ENCODE data around the gene PMF1.

Gene PMF1

DNA sequence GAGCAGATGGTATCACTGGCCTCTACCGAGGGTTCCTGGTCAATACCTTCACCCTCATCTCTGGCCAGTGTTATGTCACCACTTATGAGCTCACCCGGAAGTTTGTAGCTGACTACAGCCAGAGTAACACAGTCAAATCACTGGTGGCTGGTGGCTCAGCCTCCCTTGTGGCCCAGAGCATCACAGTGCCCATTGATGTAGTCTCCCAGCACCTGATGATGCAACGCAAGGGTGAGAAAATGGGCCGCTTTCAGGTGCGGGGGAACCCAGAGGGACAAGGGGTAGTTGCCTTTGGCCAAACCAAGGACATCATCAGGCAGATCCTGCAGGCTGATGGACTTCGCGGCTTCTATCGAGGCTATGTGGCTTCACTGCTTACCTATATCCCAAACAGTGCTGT is 12.8 kb upstream of the PMF1 start:
- no peak for DNase-seq (ENCODE audit: low read depth)
- no peak overlapping the region for H3K4me3 ChIP-seq (ENCODE audit: low read depth, low read length)
- in situ Hi-C loops (cut with HindIII; ENCODE audit: low sequenced_read_pairs) = no loop called here
- TF ChIP-seq CTCF (IDR thresholded peaks at IDR 0.05; ENCODE audit: low read depth, low read length, missing control alignments) = no peak

DNA sequence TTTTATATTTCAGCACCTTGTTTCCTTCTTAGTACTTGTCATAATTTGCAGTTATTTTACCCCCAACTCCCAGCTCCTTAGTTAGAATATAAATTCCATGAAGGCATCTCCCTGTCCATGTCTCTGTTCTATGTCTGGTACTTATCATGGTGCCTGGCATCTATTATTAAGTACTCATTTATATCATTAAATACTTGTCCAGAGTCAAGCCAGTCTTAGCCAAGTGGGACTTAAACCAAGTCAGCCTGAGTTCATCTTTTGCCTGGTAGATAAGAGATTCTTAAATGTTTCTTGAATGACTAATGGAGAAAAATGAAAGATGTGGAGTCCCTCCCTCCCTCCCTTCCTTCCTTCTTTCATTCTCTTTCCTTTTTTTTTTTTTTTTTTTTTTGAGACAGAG is 9.5 kb upstream of the PMF1 start:
- DNase-seq (ENCODE audit: low read depth) = no peak
- no peak for TF ChIP-seq CTCF (IDR thresholded peaks at IDR 0.05; ENCODE audit: low read depth, low read length, missing control alignments)
- no peak overlapping the region for H3K4me3 ChIP-seq (ENCODE audit: low read depth, low read length)
- in situ Hi-C loops (cut with HindIII; ENCODE audit: low sequenced_read_pairs) = no loop called here

GRCh38 chr1:156204686-156205085 is 8.1 kb upstream of the PMF1 start:
- no peak overlapping the region for H3K4me3 ChIP-seq (ENCODE audit: low read depth, low read length)
- no peak for TF ChIP-seq CTCF (IDR thresholded peaks at IDR 0.05; ENCODE audit: low read depth, low read length, missing control alignments)
- in situ Hi-C loops (cut with HindIII; ENCODE audit: low sequenced_read_pairs) = no loop called here
- DNase-seq (ENCODE audit: low read depth) = no peak

GRCh38 chr1:156211243-156211642 is 1.6 kb upstream of the PMF1 start:
- in situ Hi-C loops (cut with HindIII; ENCODE audit: low sequenced_read_pairs) = no loop called here

DNA sequence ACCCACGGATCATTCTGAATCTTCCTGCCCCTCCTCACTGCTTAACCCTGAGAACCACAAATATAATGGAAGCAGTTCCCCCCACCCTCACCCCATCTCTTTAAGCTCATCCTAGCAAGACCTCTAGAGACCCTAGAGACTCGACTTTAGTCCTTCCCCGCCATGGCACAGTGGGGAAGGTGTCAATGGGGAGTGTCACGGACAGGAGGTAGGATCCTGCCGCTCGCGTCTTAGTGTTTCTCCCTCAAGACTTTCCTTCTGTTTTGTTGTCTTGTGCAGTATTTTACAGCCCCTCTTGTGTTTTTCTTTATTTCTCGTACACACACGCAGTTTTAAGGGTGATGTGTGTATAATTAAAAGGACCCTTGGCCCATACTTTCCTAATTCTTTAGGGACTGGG is 677 bp upstream of the PMF1 start:
- in situ Hi-C loops (cut with HindIII; ENCODE audit: low sequenced_read_pairs) = no loop called here
- no peak for DNase-seq (ENCODE audit: low read depth)
- H3K4me3 ChIP-seq (ENCODE audit: low read depth, low read length) = peak overlapping the region; percentile 77
- no peak for TF ChIP-seq CTCF (IDR thresholded peaks at IDR 0.05; ENCODE audit: low read depth, low read length, missing control alignments)

More at GRCh38 chr1:156211243-156211642, 1.6 kb upstream of the PMF1 start:
- no peak for DNase-seq (ENCODE audit: low read depth)
- no peak for TF ChIP-seq CTCF (IDR thresholded peaks at IDR 0.05; ENCODE audit: low read depth, low read length, missing control alignments)
- H3K4me3 ChIP-seq (ENCODE audit: low read depth, low read length) = no peak overlapping the region

- H3K4me3 ChIP-seq (ENCODE audit: low read depth, low read length) = peak overlapping the region; percentile 77
- no peak for DNase-seq (ENCODE audit: low read depth)
- no peak for TF ChIP-seq CTCF (IDR thresholded peaks at IDR 0.05; ENCODE audit: low read depth, low read length, missing control alignments)
- in situ Hi-C loops (cut with HindIII; ENCODE audit: low sequenced_read_pairs) = no loop called here
These were observed 798 bp downstream of the PMF1 start for GRCh38 chr1:156213644-156213966.
